ENCODE data around the gene ZNF749.
"Not testable (repeated sequence)": the region's sequence is repeated elsewhere in the genome, so short reads cannot be mapped to it uniquely, and the experiment has no call there.

The ZNF749 gene

GRCh38 chr19:57452307-57452706 lies 17.2 kb downstream of the ZNF749 start:
- H3K4me3 ChIP-seq (ENCODE audit: low read length) = no peak overlapping the region
- no peak for DNase-seq (ENCODE audit: low read depth, low spot score)

DNA sequence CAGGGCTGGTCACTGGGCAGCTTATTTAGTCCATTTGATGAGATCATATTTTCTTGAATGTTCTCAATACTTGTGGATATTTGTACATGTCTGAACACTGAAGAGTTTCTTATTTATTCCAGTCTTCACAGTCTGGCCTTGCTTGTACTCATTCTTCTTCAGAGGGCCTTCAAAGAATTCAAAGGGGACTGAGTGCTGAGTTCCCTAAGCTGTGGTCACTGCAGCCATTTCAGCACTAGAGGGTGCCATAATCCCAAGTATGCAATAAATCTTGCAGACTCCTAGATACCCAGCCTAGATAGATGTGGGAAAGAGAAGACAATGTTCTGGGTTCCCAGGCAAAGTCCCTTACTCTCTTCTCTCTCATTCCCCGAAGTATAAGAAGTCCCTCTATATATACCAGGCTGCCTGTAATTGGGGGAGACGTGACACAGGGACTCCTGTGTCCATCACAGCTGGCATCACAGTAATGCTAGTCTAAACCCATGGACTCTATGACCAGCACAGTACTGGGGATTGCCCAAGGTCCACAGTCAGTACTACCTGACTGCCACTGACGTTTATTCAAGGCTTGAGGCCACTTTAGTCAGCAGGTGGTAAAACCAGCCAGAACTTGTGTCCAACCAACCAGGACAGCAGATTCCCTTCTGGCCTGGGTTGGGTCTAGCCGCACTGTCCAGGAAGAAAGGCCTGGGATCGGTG lies 30.7 kb downstream of the ZNF749 start:
- peak; percentile 63 for DNase-seq (ENCODE audit: low read depth, low spot score)

GRCh38 chr19:57466489-57466888 lies 31.4 kb downstream of the ZNF749 start:
- DNase-seq (ENCODE audit: low read depth, low spot score) = no peak

More for the DNA sequence above, 30.7 kb downstream of the ZNF749 start:
- H3K4me3 ChIP-seq (ENCODE audit: low read length) = no peak overlapping the region

DNA sequence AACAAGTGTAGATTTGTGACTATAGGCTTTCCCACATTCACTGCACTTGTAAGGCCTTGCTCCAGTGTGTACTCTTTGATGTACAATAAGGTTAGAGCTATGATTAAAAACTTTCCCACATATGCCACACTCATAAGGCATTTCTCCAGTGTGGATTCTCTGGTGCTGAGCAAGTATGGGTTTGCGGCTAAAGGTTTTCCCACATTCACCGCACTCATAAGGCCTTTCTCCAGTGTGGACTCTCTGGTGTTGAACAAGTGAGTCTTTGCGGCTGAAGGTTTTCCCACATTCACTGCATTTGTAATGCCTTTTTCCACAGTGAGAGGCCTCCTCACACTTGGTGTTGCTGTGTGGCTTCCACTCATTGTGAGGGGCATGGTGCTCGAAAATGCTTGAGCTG lies 38.5 kb downstream of the ZNF749 start:
- no peak overlapping the region for H3K4me3 ChIP-seq (ENCODE audit: low read length)
- DNase-seq (ENCODE audit: low read depth, low spot score) = no peak

More at GRCh38 chr19:57466489-57466888, 31.4 kb downstream of the ZNF749 start:
- H3K4me3 ChIP-seq (ENCODE audit: low read length) = no peak overlapping the region

- peak; percentile 85 for DNase-seq (ENCODE audit: low read depth, low spot score)
- H3K4me3 ChIP-seq (ENCODE audit: low read length) = peak within 1 kb of the TSS; percentile 51
These were observed 42.3 kb downstream of the ZNF749 start, which contains the start of gene ZNF772 for GRCh38 chr19:57477191-57478008. TSS of gene ZNF772 (minus strand) at chr19:57477566. CDS start at chr19:57477309, 257 bp downstream.

- peak within 1 kb of the TSS; percentile 76 for H3K4me3 ChIP-seq (ENCODE audit: low read length)
- DNase-seq (ENCODE audit: low read depth, low spot score) = peak; percentile 88
These were observed 52.6 kb downstream of the ZNF749 start, which contains the start of gene ZNF419 for GRCh38 chr19:57487477-57488298. TSS of gene ZNF419 (plus strand) at chr19:57487750. CDS start at chr19:57487951, 201 bp downstream.

GRCh38 chr19:57488299-57488644 lies 53.1 kb downstream of the ZNF749 start:
- H3K4me3 ChIP-seq (ENCODE audit: low read length) = peak overlapping the region; percentile 35
- DNase-seq (ENCODE audit: low read depth, low spot score) = not testable (repeated sequence)
